ENCODE data around the gene KRT83.
A peak's percentile ranks its signal among the peaks of the same experiment; 100 is the strongest.

Gene KRT83

GRCh38 chr12:52342781-52343490 lies 21.7 kb upstream of the KRT83 start:
- H3K4me3 ChIP-seq (ENCODE audit: low read length) = no peak overlapping the region
- TF ChIP-seq CTCF (IDR thresholded peaks at IDR 0.05; ENCODE audit: insufficient read depth, low read depth, low read length, missing control alignments) = no peak
- DNase-seq (ENCODE audit: low read depth) = no peak

- TF ChIP-seq CTCF (IDR thresholded peaks at IDR 0.05; ENCODE audit: insufficient read depth, low read depth, low read length, missing control alignments) = no peak
- DNase-seq (ENCODE audit: low read depth) = no peak
- H3K4me3 ChIP-seq (ENCODE audit: low read length) = no peak overlapping the region
Measured at GRCh38 chr12:52341066-52341580, 19.9 kb upstream of the KRT83 start.

GRCh38 chr12:52338241-52338960 lies 17.2 kb upstream of the KRT83 start:
- TF ChIP-seq CTCF (IDR thresholded peaks at IDR 0.05; ENCODE audit: insufficient read depth, low read depth, low read length, missing control alignments) = no peak
- DNase-seq (ENCODE audit: low read depth) = peak; percentile 81
- no peak overlapping the region for H3K4me3 ChIP-seq (ENCODE audit: low read length)

GRCh38 chr12:52337054-52337453 lies 15.9 kb upstream of the KRT83 start:
- DNase-seq (ENCODE audit: low read depth) = peak; percentile 33
- H3K4me3 ChIP-seq (ENCODE audit: low read length) = no peak overlapping the region
- no peak for TF ChIP-seq CTCF (IDR thresholded peaks at IDR 0.05; ENCODE audit: insufficient read depth, low read depth, low read length, missing control alignments)

- no peak overlapping the region for H3K4me3 ChIP-seq (ENCODE audit: low read length)
- TF ChIP-seq CTCF (IDR thresholded peaks at IDR 0.05; ENCODE audit: insufficient read depth, low read depth, low read length, missing control alignments) = no peak
Measured at GRCh38 chr12:52336641-52337040, 15.4 kb upstream of the KRT83 start.

GRCh38 chr12:52335598-52336262 lies 14.5 kb upstream of the KRT83 start:
- no peak for DNase-seq (ENCODE audit: low read depth)
- no peak overlapping the region for H3K4me3 ChIP-seq (ENCODE audit: low read length)
- TF ChIP-seq CTCF (IDR thresholded peaks at IDR 0.05; ENCODE audit: insufficient read depth, low read depth, low read length, missing control alignments) = no peak

More at GRCh38 chr12:52336641-52337040, 15.4 kb upstream of the KRT83 start:
- DNase-seq (ENCODE audit: low read depth) = no peak
